Subcutaneous abdominal adipose tissue (tissue), 5 donors: ENCODE data around the gene RIMS1.

Source experiments
- H3K27ac ChIP-seq: one replicate; pipeline ENCODE4 v1.7.0; 2013; ENCODE audit warnings: low read depth, mild to moderate bottlenecking, inconsistent platforms, low read length, moderate library complexity
- H3K27me3 ChIP-seq, 5 donors: one replicate each; pipeline ENCODE4 v1.7.0; 2013; ENCODE audit warnings: low read length in 5 of 5, inconsistent platforms in 1 of 5; ENCODE audit not compliant: control insufficient read depth in 5 of 5, insufficient read depth in 4 of 5
- H3K36me3 ChIP-seq, 5 donors: one replicate each; pipeline ENCODE4 v1.7.0; 2013; ENCODE audit warnings: low read length in 5 of 5; ENCODE audit not compliant: control insufficient read depth in 5 of 5, insufficient read depth in 5 of 5
- H3K4me1 ChIP-seq, 5 donors: one replicate each; pipeline ENCODE4 v1.7.0; 2013; ENCODE audit warnings: low read length in 5 of 5, mild to moderate bottlenecking in 3 of 5, moderate library complexity in 1 of 5; ENCODE audit not compliant: control insufficient read depth in 5 of 5, insufficient read depth in 5 of 5
- H3K4me3 ChIP-seq, 5 donors: one replicate each; pipeline ENCODE4 v1.7.0; 2013; ENCODE audit warnings: low read length in 5 of 5, low read depth in 1 of 5
- H3K9ac ChIP-seq, 5 donors: one replicate each; pipeline ENCODE4 v1.7.0; 2013; ENCODE audit warnings: low read length in 5 of 5, mild to moderate bottlenecking in 4 of 5, moderate library complexity in 3 of 5
- H3K9me3 ChIP-seq, 5 donors: one replicate each; pipeline ENCODE4 v1.7.0; 2013; ENCODE audit warnings: low read length in 5 of 5; ENCODE audit not compliant: control insufficient read depth in 5 of 5
- donor health status: healthy.
- donor health status: healthy.
- donor health status: healthy.
- donor health status: healthy.
- donor health status: healthy.

Gene RIMS1

GRCh38 chr6:72250664-72251063, 364.3 kb downstream of the RIMS1 start:
- H3K36me3 ChIP-seq: no peaks in the 10 kb centered on the region
- H3K4me1 ChIP-seq: no peaks in the 10 kb centered on the region
- H3K9ac ChIP-seq: no peak overlapping the region

DNA sequence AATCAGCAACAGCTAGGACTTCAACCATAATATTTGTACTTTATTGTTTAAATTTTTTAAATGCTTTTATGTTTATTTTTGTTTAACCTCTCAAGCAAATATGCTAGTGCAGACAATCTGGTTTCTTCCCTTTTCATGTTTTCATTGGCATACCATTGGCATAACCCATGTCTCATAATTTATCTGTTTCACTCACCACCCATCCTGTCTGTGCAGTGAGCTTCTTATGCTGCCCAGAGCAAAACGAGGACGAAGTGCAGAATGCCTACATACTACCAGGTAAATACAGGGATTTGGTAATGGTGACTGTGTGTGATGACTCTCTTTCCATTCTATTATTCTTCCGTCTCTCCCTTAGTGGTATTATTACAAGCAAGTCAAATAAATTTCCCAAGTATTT, 374.1 kb downstream of the RIMS1 start:
- H3K36me3 ChIP-seq: no peaks in the 10 kb centered on the region
- H3K27ac ChIP-seq: no peak overlapping the region

More at GRCh38 chr6:72250664-72251063, 364.3 kb downstream of the RIMS1 start:
- Histone ChIP-seq H3K9me3 (no peaks in the 10 kb centered on the region), H3K4me3 (no peak overlapping the region), H3K27me3 (no peaks in the 10 kb centered on the region), H3K27ac (no peak overlapping the region)

DNA sequence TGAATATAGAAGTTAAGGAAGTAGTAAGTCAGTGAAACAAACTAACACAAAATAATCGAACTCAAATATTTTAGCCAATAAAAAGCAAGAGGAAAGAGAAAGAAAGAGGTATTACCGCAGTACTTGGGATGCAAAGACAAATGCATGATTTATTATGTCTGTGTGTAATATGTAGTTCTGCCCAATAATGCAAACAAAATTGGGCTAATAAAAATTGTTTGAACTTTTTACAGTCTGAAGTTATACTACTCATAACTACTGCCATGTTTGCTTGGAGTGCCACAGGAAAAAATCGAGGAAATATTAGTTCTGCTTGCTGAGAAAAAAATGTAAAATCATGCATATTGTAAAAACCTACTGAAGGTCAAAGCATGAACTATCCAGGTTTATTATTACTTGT, 375.2 kb downstream of the RIMS1 start:
- no peaks in the 10 kb centered on the region for H3K36me3 ChIP-seq
- H3K27me3 ChIP-seq: no peaks in the 10 kb centered on the region

More for the DNA sequence above, 374.1 kb downstream of the RIMS1 start:
- H3K4me1 ChIP-seq: no peaks in the 10 kb centered on the region
- H3K9me3 ChIP-seq: no peaks in the 10 kb centered on the region
- no peak overlapping the region for H3K4me3 ChIP-seq
- H3K27me3 ChIP-seq: no peaks in the 10 kb centered on the region
- H3K9ac ChIP-seq: no peak overlapping the region

DNA sequence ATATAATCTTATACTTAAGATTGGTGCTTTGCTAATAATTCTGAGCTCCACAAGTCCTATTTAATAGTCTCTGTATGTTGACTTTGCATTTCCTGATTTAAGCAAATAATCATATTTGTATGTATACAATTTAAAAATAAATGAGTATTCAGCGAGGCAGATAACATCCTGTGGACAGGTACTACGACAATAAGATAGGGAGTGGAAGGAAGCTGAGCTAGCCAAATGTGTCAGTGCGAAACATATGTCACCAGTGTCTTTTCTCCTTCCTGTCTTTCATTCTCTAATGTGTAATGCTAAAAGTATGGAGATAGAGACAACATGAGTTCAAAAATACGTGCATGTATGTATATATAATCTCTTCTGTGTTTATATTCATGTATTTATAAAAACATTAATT, 375.9 kb downstream of the RIMS1 start:
- Histone ChIP-seq H3K9me3 (no peaks in the 10 kb centered on the region), H3K27me3 (no peaks in the 10 kb centered on the region), H3K4me3 (no peak overlapping the region), H3K4me1 (no peaks in the 10 kb centered on the region), H3K27ac (no peak overlapping the region), H3K9ac (no peak overlapping the region), H3K36me3 (no peaks in the 10 kb centered on the region)

More for the DNA sequence above, 375.2 kb downstream of the RIMS1 start:
- Histone ChIP-seq H3K9ac (no peak overlapping the region), H3K4me1 (no peaks in the 10 kb centered on the region), H3K4me3 (no peak overlapping the region), H3K27ac (no peak overlapping the region), H3K9me3 (no peaks in the 10 kb centered on the region)

GRCh38 chr6:72267470-72267869, 381.1 kb downstream of the RIMS1 start:
- Histone ChIP-seq H3K27me3 (no peaks in the 10 kb centered on the region), H3K9me3 (no peaks in the 10 kb centered on the region), H3K36me3 (no peaks in the 10 kb centered on the region), H3K4me1 (no peaks in the 10 kb centered on the region), H3K9ac (no peak overlapping the region), H3K4me3 (no peak overlapping the region), H3K27ac (no peak overlapping the region)

- Histone ChIP-seq H3K4me1 (no peaks in the 10 kb centered on the region), H3K27ac (no peak overlapping the region), H3K27me3 (no peaks in the 10 kb centered on the region), H3K9me3 (no peaks in the 10 kb centered on the region), H3K36me3 (no peaks in the 10 kb centered on the region), H3K9ac (no peak overlapping the region), H3K4me3 (no peak overlapping the region)
These were observed 385.2 kb downstream of the RIMS1 start for GRCh38 chr6:72271531-72271930.

DNA sequence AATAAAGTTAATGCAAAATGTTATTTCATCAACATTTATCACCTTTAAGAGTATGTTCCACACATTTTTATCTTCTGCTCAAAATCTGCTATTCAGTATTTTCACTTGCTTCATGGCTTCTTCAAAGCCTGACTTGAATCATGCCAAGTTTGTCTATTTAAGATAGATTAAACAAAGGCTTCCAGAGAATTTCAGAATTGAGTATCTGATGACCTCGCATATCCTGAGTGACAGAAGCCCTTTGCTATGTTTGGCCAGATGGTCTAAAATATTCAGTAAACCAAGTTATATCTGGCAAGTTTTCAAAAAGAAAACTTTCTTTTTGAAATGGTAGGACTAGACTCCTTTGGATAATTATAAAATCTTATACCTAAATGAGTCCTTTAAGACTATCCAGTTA, 386.6 kb downstream of the RIMS1 start:
- no peaks in the 10 kb centered on the region for H3K27me3 ChIP-seq
- no peaks in the 10 kb centered on the region for H3K36me3 ChIP-seq
- H3K9ac ChIP-seq: no peak overlapping the region
- H3K27ac ChIP-seq: no peak overlapping the region
- H3K9me3 ChIP-seq: no peaks in the 10 kb centered on the region
- H3K4me1 ChIP-seq: no peaks in the 10 kb centered on the region
- H3K4me3 ChIP-seq: no peak overlapping the region

DNA sequence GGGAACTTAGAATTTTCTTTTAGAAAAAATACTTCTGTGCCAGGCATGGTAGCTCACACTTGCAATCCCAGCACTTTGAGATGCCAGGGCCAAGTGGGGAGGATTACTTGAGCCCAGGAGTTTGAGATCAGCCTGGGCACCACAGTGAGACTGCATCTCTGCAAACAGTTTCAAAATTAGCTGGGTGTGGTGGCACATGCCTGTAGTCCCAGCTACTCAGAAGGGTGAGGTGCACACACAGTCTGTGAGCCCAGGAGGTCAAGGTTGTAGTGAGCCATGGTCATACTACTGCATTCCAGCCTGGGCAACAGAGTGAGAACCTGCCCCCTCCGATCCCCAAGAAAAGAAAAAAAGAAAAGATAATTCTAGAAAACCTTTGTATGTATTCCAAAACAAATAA, 389.5 kb downstream of the RIMS1 start:
- H3K27me3 ChIP-seq: no peaks in the 10 kb centered on the region
- no peak overlapping the region for H3K9ac ChIP-seq
- no peaks in the 10 kb centered on the region for H3K4me1 ChIP-seq
- no peak overlapping the region for H3K4me3 ChIP-seq
- no peak overlapping the region for H3K27ac ChIP-seq
- no peaks in the 10 kb centered on the region for H3K9me3 ChIP-seq
- no peaks in the 10 kb centered on the region for H3K36me3 ChIP-seq

- no peaks in the 10 kb centered on the region for H3K9me3 ChIP-seq
- no peak overlapping the region for H3K9ac ChIP-seq
- no peak overlapping the region for H3K4me3 ChIP-seq
- H3K27ac ChIP-seq: no peak overlapping the region
- no peaks in the 10 kb centered on the region for H3K4me1 ChIP-seq
- H3K27me3 ChIP-seq: no peaks in the 10 kb centered on the region
- H3K36me3 ChIP-seq: no peaks in the 10 kb centered on the region
These were observed 395.9 kb downstream of the RIMS1 start for GRCh38 chr6:72282201-72282600.

GRCh38 chr6:72283571-72283970, 397.2 kb downstream of the RIMS1 start:
- Histone ChIP-seq H3K9me3 (no peaks in the 10 kb centered on the region), H3K9ac (no peak overlapping the region), H3K36me3 (no peaks in the 10 kb centered on the region), H3K27me3 (no peaks in the 10 kb centered on the region), H3K4me3 (no peak overlapping the region), H3K27ac (no peak overlapping the region), H3K4me1 (no peaks in the 10 kb centered on the region)

- H3K9me3 ChIP-seq: no peaks in the 10 kb centered on the region
- H3K36me3 ChIP-seq: no peaks in the 10 kb centered on the region
- H3K27ac ChIP-seq: no peak overlapping the region
- no peaks in the 10 kb centered on the region for H3K27me3 ChIP-seq
- H3K4me3 ChIP-seq: no peak overlapping the region
- H3K4me1 ChIP-seq: no peaks in the 10 kb centered on the region
- no peak overlapping the region for H3K9ac ChIP-seq
These were observed 400.6 kb downstream of the RIMS1 start for GRCh38 chr6:72286911-72287311.
